ENCODE measurements around the gene C6orf62. TPM values are rescaled to one million over a fixed set of nuclear protein-coding genes. Genes with fewer than 3 reads are reported as not detected.
"Not testable (repeated sequence)": the region's sequence is repeated elsewhere in the genome, so short reads cannot be mapped to it uniquely, and the experiment has no call there.

C6orf62 gene
- total and polyA plus RNA-seq, 2 experiments from 2014 or later, result 27.2 to 64.1 TPM

DNA sequence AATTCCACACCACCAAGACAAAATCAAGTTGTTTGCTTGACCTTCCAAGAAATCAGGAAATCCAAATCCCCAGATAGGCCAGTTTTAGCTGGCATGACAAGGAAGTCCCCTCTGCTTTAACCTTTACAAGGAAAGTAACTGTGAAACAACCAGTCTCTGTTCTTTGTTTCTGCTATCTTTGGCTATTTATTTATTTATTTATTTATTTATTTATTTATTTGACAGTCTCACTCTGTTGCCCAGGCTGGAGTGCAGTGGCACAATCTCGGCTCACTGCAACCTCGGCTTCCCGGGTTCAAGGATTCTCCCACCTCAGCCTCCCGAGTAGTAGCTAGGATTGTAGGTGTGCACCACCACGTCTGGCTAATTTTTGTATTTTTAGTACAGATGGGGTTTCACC lies 41.3 kb upstream of the C6orf62 start:
- H3K27ac ChIP-seq, result no peak overlapping the region
- H3K9me3 ChIP-seq (ENCODE audit: low read depth), result no peaks in the 10 kb centered on the region
- no peak for DNase-seq (ENCODE audit: low spot score)
- H3K4me2 ChIP-seq, result no peak overlapping the region
- H3K9me2 ChIP-seq (replicated peaks; ENCODE audit: insufficient read depth), result no peaks in the 10 kb centered on the region
- H2AFZ ChIP-seq, result no peak overlapping the region
- TF ChIP-seq, protein P1, sequence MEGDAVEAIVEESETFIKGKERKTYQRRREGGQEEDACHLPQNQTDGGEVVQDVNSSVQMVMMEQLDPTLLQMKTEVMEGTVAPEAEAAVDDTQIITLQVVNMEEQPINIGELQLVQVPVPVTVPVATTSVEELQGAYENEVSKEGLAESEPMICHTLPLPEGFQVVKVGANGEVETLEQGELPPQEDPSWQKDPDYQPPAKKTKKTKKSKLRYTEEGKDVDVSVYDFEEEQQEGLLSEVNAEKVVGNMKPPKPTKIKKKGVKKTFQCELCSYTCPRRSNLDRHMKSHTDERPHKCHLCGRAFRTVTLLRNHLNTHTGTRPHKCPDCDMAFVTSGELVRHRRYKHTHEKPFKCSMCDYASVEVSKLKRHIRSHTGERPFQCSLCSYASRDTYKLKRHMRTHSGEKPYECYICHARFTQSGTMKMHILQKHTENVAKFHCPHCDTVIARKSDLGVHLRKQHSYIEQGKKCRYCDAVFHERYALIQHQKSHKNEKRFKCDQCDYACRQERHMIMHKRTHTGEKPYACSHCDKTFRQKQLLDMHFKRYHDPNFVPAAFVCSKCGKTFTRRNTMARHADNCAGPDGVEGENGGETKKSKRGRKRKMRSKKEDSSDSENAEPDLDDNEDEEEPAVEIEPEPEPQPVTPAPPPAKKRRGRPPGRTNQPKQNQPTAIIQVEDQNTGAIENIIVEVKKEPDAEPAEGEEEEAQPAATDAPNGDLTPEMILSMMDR (IDR thresholded peaks at IDR 0.05; ENCODE audit: poor library complexity), result no peak
- TF ChIP-seq EZH2phosphoT487 (IDR thresholded peaks at IDR 0.05; ENCODE audit: low read depth, severe bottlenecking, unreplicated experiment) (no peak), EZH2 (IDR thresholded peaks at IDR 0.05; ENCODE audit: borderline replicate concordance) (no peak)
- peaks cover 4% of the 10 kb centered on the region for H3K4me1 ChIP-seq (ENCODE audit: insufficient read depth)
- H3K4me3 ChIP-seq, result no peak overlapping the region
- H4K20me1 ChIP-seq (ENCODE audit: insufficient read depth, poor library complexity, severe bottlenecking), result no peaks in the 10 kb centered on the region
- 98% methylated on average over 5 of the region's 5 CpGs for WGBS (ENCODE audit: low lambda C conversion rate, missing lambda C conversion rate)
- H3K79me2 ChIP-seq, result no peaks in the 10 kb centered on the region
- no peaks in the 10 kb centered on the region for H3K36me3 ChIP-seq (replicated peaks; ENCODE audit: insufficient read depth, low read depth)
- no peaks in the 10 kb centered on the region for H3K27me3 ChIP-seq

DNA sequence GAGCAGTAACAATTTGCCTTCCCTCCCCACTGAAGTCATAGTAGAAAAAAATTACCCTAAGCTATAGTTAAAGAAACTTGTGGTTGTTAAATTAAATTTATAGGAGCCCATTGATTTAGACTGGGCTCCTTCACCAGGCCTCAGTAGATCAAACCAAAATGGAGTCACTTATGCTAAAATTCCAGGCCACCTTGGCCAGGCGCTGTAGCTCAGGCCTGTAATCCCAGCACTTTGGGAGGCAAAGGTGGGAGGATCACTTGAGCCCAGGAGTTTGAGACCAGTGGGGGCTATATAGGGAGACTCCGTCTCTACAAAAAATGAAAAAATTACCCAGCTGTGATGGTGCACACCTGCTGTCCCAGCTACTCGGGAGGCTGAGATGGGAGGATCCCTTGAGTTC lies 40.8 kb upstream of the C6orf62 start:
- no peak overlapping the region for H3K27ac ChIP-seq
- no peak overlapping the region for H3K4me2 ChIP-seq
- no peaks in the 10 kb centered on the region for H3K36me3 ChIP-seq (replicated peaks; ENCODE audit: insufficient read depth, low read depth)
- H3K79me2 ChIP-seq, result no peaks in the 10 kb centered on the region
- no peaks in the 10 kb centered on the region for H3K9me2 ChIP-seq (replicated peaks; ENCODE audit: insufficient read depth)
- no peaks in the 10 kb centered on the region for H3K9me3 ChIP-seq (ENCODE audit: low read depth)
- H2AFZ ChIP-seq, result no peak overlapping the region
- no peak for DNase-seq (ENCODE audit: low spot score)
- no peaks in the 10 kb centered on the region for H3K27me3 ChIP-seq
- no peaks in the 10 kb centered on the region for H4K20me1 ChIP-seq (ENCODE audit: insufficient read depth, poor library complexity, severe bottlenecking)
- no peak overlapping the region for H3K4me3 ChIP-seq
- peaks cover 4% of the 10 kb centered on the region for H3K4me1 ChIP-seq (ENCODE audit: insufficient read depth)
- WGBS (ENCODE audit: low lambda C conversion rate, missing lambda C conversion rate), result 98% methylated on average over 3 of the region's 3 CpGs
- TF ChIP-seq EZH2phosphoT487 (IDR thresholded peaks at IDR 0.05; ENCODE audit: low read depth, severe bottlenecking, unreplicated experiment), result no peak
- TF ChIP-seq, protein P1 (IDR thresholded peaks at IDR 0.05; ENCODE audit: poor library complexity), result no peak
- no peak for TF ChIP-seq EZH2 (IDR thresholded peaks at IDR 0.05; ENCODE audit: borderline replicate concordance)

DNA sequence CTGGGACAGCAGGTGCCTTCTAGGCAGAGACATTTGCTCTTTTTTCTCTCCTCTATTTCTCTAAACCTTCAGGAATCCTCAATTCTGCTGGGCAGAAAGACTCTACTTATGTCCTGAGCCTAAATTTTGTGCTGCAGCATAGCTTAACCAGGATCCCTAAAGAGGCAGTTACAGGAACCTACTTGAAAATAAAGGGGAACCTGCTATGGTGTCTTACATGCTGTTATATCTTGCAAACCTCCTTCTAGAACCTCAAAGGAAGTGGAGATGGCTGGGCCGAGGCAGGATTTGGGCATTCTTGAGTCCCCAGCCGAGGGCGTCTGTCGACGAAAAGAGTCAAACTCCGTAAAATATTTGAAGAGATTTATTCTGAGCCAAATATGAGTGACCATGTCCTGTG lies 38.7 kb upstream of the C6orf62 start:
- Histone ChIP-seq H3K4me1 (ENCODE audit: insufficient read depth) (no peaks in the 10 kb centered on the region), H2AFZ (no peak overlapping the region), H3K4me2 (no peak overlapping the region), H3K9me2 (replicated peaks; ENCODE audit: insufficient read depth) (no peaks in the 10 kb centered on the region), H3K27me3 (no peaks in the 10 kb centered on the region), H3K27ac (no peak overlapping the region), H4K20me1 (ENCODE audit: insufficient read depth, poor library complexity, severe bottlenecking) (no peaks in the 10 kb centered on the region), H3K9me3 (ENCODE audit: low read depth) (no peaks in the 10 kb centered on the region), H3K79me2 (no peaks in the 10 kb centered on the region), H3K4me3 (no peak overlapping the region), H3K36me3 (replicated peaks; ENCODE audit: insufficient read depth, low read depth) (no peaks in the 10 kb centered on the region)
- no peak for DNase-seq (ENCODE audit: low spot score)
- TF ChIP-seq, protein P1 (IDR thresholded peaks at IDR 0.05; ENCODE audit: poor library complexity), result no peak
- no peak for TF ChIP-seq EZH2phosphoT487 (IDR thresholded peaks at IDR 0.05; ENCODE audit: low read depth, severe bottlenecking, unreplicated experiment)
- no peak for TF ChIP-seq EZH2 (IDR thresholded peaks at IDR 0.05; ENCODE audit: borderline replicate concordance)
- WGBS (ENCODE audit: low lambda C conversion rate, missing lambda C conversion rate), result 96% methylated on average over 6 of the region's 6 CpGs

DNA sequence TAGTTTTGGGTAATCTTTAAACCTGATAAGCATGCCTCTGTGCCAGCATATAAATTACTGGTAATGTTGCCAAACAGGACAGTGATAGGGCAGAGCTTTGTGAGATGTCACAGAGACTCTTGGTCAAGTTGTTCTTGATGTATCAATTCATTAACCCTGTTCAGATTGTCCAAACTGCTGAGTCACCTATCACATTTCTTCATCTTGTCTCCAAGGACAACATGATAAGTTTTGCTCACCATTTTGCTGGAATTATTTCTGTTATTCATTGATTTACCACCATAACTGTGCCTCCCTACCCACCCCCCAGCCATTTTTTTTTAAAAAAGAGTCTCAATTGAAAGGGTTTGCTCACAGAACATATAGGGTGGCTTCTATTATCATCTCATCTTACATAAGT lies 36.3 kb upstream of the C6orf62 start:
- Histone ChIP-seq H3K27ac (no peak overlapping the region), H3K4me1 (ENCODE audit: insufficient read depth) (no peaks in the 10 kb centered on the region), H3K9me2 (replicated peaks; ENCODE audit: insufficient read depth) (no peaks in the 10 kb centered on the region), H3K4me3 (no peak overlapping the region), H3K4me2 (no peak overlapping the region), H2AFZ (no peak overlapping the region), H4K20me1 (ENCODE audit: insufficient read depth, poor library complexity, severe bottlenecking) (no peaks in the 10 kb centered on the region), H3K27me3 (no peaks in the 10 kb centered on the region), H3K79me2 (no peaks in the 10 kb centered on the region), H3K9me3 (ENCODE audit: low read depth) (no peaks in the 10 kb centered on the region), H3K36me3 (replicated peaks; ENCODE audit: insufficient read depth, low read depth) (no peaks in the 10 kb centered on the region)
- TF ChIP-seq, protein P1 (IDR thresholded peaks at IDR 0.05; ENCODE audit: poor library complexity), result no peak
- TF ChIP-seq EZH2 (IDR thresholded peaks at IDR 0.05; ENCODE audit: borderline replicate concordance), result no peak
- TF ChIP-seq EZH2phosphoT487 (IDR thresholded peaks at IDR 0.05; ENCODE audit: low read depth, severe bottlenecking, unreplicated experiment), result no peak
- DNase-seq (ENCODE audit: low spot score), result no peak

DNA sequence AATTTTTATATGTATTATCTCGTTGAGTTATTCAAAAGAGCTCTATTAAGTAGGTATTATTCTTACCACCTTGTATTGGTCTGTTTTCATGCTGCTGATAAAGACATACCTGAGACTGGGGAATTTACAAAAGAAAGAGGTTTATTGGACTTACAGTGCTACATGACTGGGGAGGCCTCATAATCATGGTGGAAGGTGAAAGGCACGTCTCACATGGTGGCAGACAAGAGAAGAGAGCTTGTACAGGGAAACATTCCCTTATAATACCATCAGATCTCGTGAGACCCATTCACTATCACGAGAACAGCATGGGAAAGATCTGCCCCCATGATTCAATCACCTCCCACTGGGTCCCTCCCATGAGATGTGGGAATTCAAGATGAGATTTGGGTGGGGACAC lies 35.4 kb upstream of the C6orf62 start:
- H3K9me2 ChIP-seq (replicated peaks; ENCODE audit: insufficient read depth); H3K27me3 ChIP-seq: not testable (repeated sequence)
- 91% methylated on average over 4 of the region's 4 CpGs for WGBS (ENCODE audit: low lambda C conversion rate, missing lambda C conversion rate)

More for the DNA sequence above, 35.4 kb upstream of the C6orf62 start:
- H3K36me3 ChIP-seq (replicated peaks; ENCODE audit: insufficient read depth, low read depth); DNase-seq (ENCODE audit: low spot score); H2AFZ ChIP-seq; H3K4me1 ChIP-seq (ENCODE audit: insufficient read depth); H3K9me3 ChIP-seq (ENCODE audit: low read depth); H3K27ac ChIP-seq; H4K20me1 ChIP-seq (ENCODE audit: insufficient read depth, poor library complexity, severe bottlenecking); H3K4me3 ChIP-seq; H3K4me2 ChIP-seq; H3K79me2 ChIP-seq: not testable (repeated sequence)
